Measurements from ENCODE around the gene GCNT4.

Gene GCNT4

GRCh38 chr5:75043633-75044264 lies 8.6 kb downstream of the GCNT4 start:
- no peak overlapping the region for H3K4me3 Mint-ChIP-seq
- no peaks in the 10 kb centered on the region for H3K9me3 Mint-ChIP-seq (ENCODE audit: low read depth)
- H3K27me3 Mint-ChIP-seq = no peaks in the 10 kb centered on the region
- H3K4me1 Mint-ChIP-seq (ENCODE audit: low read depth) = peaks cover 81% of the 10 kb centered on the region
- H3K36me3 Mint-ChIP-seq = peaks cover 39% of the 10 kb centered on the region
- no peak overlapping the region for H3K27ac Mint-ChIP-seq

GRCh38 chr5:75042522-75042921 lies 9.8 kb downstream of the GCNT4 start:
- H3K27me3 Mint-ChIP-seq = no peaks in the 10 kb centered on the region
- no peaks in the 10 kb centered on the region for H3K9me3 Mint-ChIP-seq (ENCODE audit: low read depth)
- peaks cover 41% of the 10 kb centered on the region for H3K36me3 Mint-ChIP-seq
- H3K4me3 Mint-ChIP-seq = no peak overlapping the region
- H3K4me1 Mint-ChIP-seq (ENCODE audit: low read depth) = peaks cover 79% of the 10 kb centered on the region
- H3K27ac Mint-ChIP-seq = peak overlapping the region; percentile 22

- Mint-ChIP-seq H3K27me3 (no peaks in the 10 kb centered on the region), H3K4me3 (no peak overlapping the region), H3K36me3 (peaks cover 49% of the 10 kb centered on the region), H3K27ac (no peak overlapping the region), H3K9me3 (ENCODE audit: low read depth) (no peaks in the 10 kb centered on the region), H3K4me1 (ENCODE audit: low read depth) (peaks cover 80% of the 10 kb centered on the region)
Observed at GRCh38 chr5:75040973-75041372, 11.4 kb downstream of the GCNT4 start.

GRCh38 chr5:75037106-75037505 lies 15.3 kb downstream of the GCNT4 start:
- H3K36me3 Mint-ChIP-seq = peaks cover 28% of the 10 kb centered on the region
- no peaks in the 10 kb centered on the region for H3K9me3 Mint-ChIP-seq (ENCODE audit: low read depth)
- H3K27me3 Mint-ChIP-seq = no peaks in the 10 kb centered on the region
- no peak overlapping the region for H3K4me3 Mint-ChIP-seq
- H3K27ac Mint-ChIP-seq = peak overlapping the region; percentile 77
- peaks cover 80% of the 10 kb centered on the region for H3K4me1 Mint-ChIP-seq (ENCODE audit: low read depth)

GRCh38 chr5:75034137-75034739 lies 18.1 kb downstream of the GCNT4 start:
- H3K4me3 Mint-ChIP-seq = peak overlapping the region; percentile 44
- peak overlapping the region; percentile 34 for H3K27ac Mint-ChIP-seq
- no peaks in the 10 kb centered on the region for H3K27me3 Mint-ChIP-seq
- peaks cover 82% of the 10 kb centered on the region for H3K4me1 Mint-ChIP-seq (ENCODE audit: low read depth)
- peaks cover 22% of the 10 kb centered on the region for H3K36me3 Mint-ChIP-seq
- no peaks in the 10 kb centered on the region for H3K9me3 Mint-ChIP-seq (ENCODE audit: low read depth)

- H3K4me1 Mint-ChIP-seq (ENCODE audit: low read depth) = peaks cover 83% of the 10 kb centered on the region
- peaks cover 11% of the 10 kb centered on the region for H3K36me3 Mint-ChIP-seq
- H3K9me3 Mint-ChIP-seq (ENCODE audit: low read depth) = no peaks in the 10 kb centered on the region
- H3K27me3 Mint-ChIP-seq = no peaks in the 10 kb centered on the region
- no peak overlapping the region for H3K27ac Mint-ChIP-seq
- no peak overlapping the region for H3K4me3 Mint-ChIP-seq
Observed at GRCh38 chr5:75031366-75031765, 21.0 kb downstream of the GCNT4 start.

- Mint-ChIP-seq H3K4me3 (peak overlapping the region; percentile 33), H3K9me3 (ENCODE audit: low read depth) (no peaks in the 10 kb centered on the region), H3K27ac (peak overlapping the region; percentile 51), H3K4me1 (ENCODE audit: low read depth) (peaks cover 77% of the 10 kb centered on the region), H3K36me3 (peaks cover 13% of the 10 kb centered on the region), H3K27me3 (no peaks in the 10 kb centered on the region)
Observed at GRCh38 chr5:75028090-75028489, 24.3 kb downstream of the GCNT4 start.

GRCh38 chr5:75023368-75024159 lies 28.8 kb downstream of the GCNT4 start:
- Mint-ChIP-seq H3K4me3 (peak overlapping the region; percentile 20), H3K27me3 (no peaks in the 10 kb centered on the region), H3K9me3 (ENCODE audit: low read depth) (no peaks in the 10 kb centered on the region), H3K27ac (peak overlapping the region; percentile 41), H3K36me3 (peaks cover 3% of the 10 kb centered on the region), H3K4me1 (ENCODE audit: low read depth) (peaks cover 50% of the 10 kb centered on the region)

GRCh38 chr5:75021800-75022199 lies 30.6 kb downstream of the GCNT4 start:
- peaks cover 3% of the 10 kb centered on the region for H3K36me3 Mint-ChIP-seq
- H3K4me1 Mint-ChIP-seq (ENCODE audit: low read depth) = peaks cover 37% of the 10 kb centered on the region
- H3K4me3 Mint-ChIP-seq = no peak overlapping the region
- no peak overlapping the region for H3K27ac Mint-ChIP-seq
- no peaks in the 10 kb centered on the region for H3K27me3 Mint-ChIP-seq
- no peaks in the 10 kb centered on the region for H3K9me3 Mint-ChIP-seq (ENCODE audit: low read depth)

GRCh38 chr5:75021219-75021618 lies 31.1 kb downstream of the GCNT4 start:
- Mint-ChIP-seq H3K27me3 (no peaks in the 10 kb centered on the region), H3K36me3 (peaks cover 3% of the 10 kb centered on the region), H3K9me3 (ENCODE audit: low read depth) (no peaks in the 10 kb centered on the region), H3K4me1 (ENCODE audit: low read depth) (peaks cover 37% of the 10 kb centered on the region), H3K4me3 (no peak overlapping the region), H3K27ac (no peak overlapping the region)

- H3K9me3 Mint-ChIP-seq (ENCODE audit: low read depth) = no peaks in the 10 kb centered on the region
- no peaks in the 10 kb centered on the region for H3K36me3 Mint-ChIP-seq
- H3K27me3 Mint-ChIP-seq = no peaks in the 10 kb centered on the region
- H3K4me1 Mint-ChIP-seq (ENCODE audit: low read depth) = peaks cover 32% of the 10 kb centered on the region
- no peak overlapping the region for H3K4me3 Mint-ChIP-seq
- H3K27ac Mint-ChIP-seq = no peak overlapping the region
Observed at GRCh38 chr5:75020016-75020656, 32.2 kb downstream of the GCNT4 start.

- no peaks in the 10 kb centered on the region for H3K9me3 Mint-ChIP-seq (ENCODE audit: low read depth)
Observed at GRCh38 chr5:75018805-75019587, 33.4 kb downstream of the GCNT4 start.

GRCh38 chr5:75017971-75018370 lies 34.4 kb downstream of the GCNT4 start:
- peaks cover 3% of the 10 kb centered on the region for H3K36me3 Mint-ChIP-seq
- no peaks in the 10 kb centered on the region for H3K9me3 Mint-ChIP-seq (ENCODE audit: low read depth)
- no peak overlapping the region for H3K4me3 Mint-ChIP-seq
- peaks cover 11% of the 10 kb centered on the region for H3K4me1 Mint-ChIP-seq (ENCODE audit: low read depth)
- no peaks in the 10 kb centered on the region for H3K27me3 Mint-ChIP-seq
- H3K27ac Mint-ChIP-seq = no peak overlapping the region

More at GRCh38 chr5:75018805-75019587, 33.4 kb downstream of the GCNT4 start:
- no peaks in the 10 kb centered on the region for H3K27me3 Mint-ChIP-seq
- no peak overlapping the region for H3K4me3 Mint-ChIP-seq
- no peaks in the 10 kb centered on the region for H3K36me3 Mint-ChIP-seq
- no peak overlapping the region for H3K27ac Mint-ChIP-seq
- peaks cover 22% of the 10 kb centered on the region for H3K4me1 Mint-ChIP-seq (ENCODE audit: low read depth)

- H3K4me1 Mint-ChIP-seq (ENCODE audit: low read depth) = peaks cover 7% of the 10 kb centered on the region
- H3K9me3 Mint-ChIP-seq (ENCODE audit: low read depth) = no peaks in the 10 kb centered on the region
- H3K36me3 Mint-ChIP-seq = peaks cover 3% of the 10 kb centered on the region
- no peak overlapping the region for H3K27ac Mint-ChIP-seq
- no peak overlapping the region for H3K4me3 Mint-ChIP-seq
- no peaks in the 10 kb centered on the region for H3K27me3 Mint-ChIP-seq
Observed at GRCh38 chr5:75016896-75017295, 35.5 kb downstream of the GCNT4 start.

Data from activated naive CD8-positive, alpha-beta T cell (primary cell).